ENCODE data around the gene EIF4B. TPM values are rescaled to one million over a fixed set of nuclear protein-coding genes. Genes with fewer than 3 reads are reported as not detected.

Gene EIF4B
- total RNA-seq, 2 donors from 2014 or later = 272 to 383 TPM

DNA sequence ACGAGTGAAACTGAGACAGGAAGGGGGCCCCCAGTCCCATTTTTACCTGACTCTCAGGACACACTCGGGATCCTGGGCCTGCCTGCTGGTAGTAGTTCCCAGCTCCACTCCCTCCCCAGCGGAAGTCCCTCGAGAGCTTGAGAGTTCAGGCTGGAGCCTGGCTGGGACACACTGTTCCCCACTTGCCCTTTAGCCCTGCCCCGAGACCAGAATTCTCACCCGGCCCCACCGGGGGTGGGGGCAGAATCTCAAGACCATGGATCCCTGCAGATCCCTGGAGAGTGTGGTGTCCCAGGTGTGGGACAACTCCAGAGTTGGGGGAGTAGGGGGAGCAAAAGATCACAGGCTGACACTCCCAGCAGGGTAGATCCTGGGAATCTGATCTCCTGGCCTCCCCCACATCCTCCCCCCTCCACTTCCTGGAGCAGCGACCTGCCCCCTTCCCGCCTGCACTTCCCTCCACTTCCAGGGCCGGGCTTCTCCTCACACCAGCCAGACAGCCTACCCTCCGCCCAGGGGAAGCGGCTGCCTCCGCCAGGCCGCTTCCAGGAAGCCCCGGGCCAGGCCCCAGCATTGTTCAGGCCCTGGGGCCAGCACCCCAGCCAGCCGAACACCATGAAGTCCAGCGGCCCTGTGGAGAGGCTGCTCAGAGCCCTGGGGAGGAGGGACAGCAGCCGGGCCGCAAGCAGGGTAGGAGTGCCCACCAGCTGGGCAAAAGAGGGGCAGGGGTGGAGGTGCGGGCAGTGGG, 43.5 kb downstream of the EIF4B start, which contains the start of gene TNS2:
Gene TNS2 (plus strand): TSS at position 495 of the 748 bp plus-strand sequence. CDS start 121 bp downstream, at position 616.
- H3K9me3 ChIP-seq = no peaks in the 10 kb centered on the region
- peaks cover 3 to 90% of the 10 kb centered on the region in 2 donors for H3K4me1 ChIP-seq
- H3K27me3 ChIP-seq = no peaks in the 10 kb centered on the region
- H3K4me3 ChIP-seq = peak within 1 kb of the TSS; percentile 74 to 78
- DNase-seq (ENCODE audit: low spot score) = peak; percentile 95
- TF ChIP-seq, protein P1, sequence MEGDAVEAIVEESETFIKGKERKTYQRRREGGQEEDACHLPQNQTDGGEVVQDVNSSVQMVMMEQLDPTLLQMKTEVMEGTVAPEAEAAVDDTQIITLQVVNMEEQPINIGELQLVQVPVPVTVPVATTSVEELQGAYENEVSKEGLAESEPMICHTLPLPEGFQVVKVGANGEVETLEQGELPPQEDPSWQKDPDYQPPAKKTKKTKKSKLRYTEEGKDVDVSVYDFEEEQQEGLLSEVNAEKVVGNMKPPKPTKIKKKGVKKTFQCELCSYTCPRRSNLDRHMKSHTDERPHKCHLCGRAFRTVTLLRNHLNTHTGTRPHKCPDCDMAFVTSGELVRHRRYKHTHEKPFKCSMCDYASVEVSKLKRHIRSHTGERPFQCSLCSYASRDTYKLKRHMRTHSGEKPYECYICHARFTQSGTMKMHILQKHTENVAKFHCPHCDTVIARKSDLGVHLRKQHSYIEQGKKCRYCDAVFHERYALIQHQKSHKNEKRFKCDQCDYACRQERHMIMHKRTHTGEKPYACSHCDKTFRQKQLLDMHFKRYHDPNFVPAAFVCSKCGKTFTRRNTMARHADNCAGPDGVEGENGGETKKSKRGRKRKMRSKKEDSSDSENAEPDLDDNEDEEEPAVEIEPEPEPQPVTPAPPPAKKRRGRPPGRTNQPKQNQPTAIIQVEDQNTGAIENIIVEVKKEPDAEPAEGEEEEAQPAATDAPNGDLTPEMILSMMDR (IDR thresholded peaks at IDR 0.05) = no peak
- H3K36me3 ChIP-seq = peaks cover 4% of the 10 kb centered on the region
- peak within 1 kb of the TSS; percentile 99 to 100 for H3K27ac ChIP-seq

DNA sequence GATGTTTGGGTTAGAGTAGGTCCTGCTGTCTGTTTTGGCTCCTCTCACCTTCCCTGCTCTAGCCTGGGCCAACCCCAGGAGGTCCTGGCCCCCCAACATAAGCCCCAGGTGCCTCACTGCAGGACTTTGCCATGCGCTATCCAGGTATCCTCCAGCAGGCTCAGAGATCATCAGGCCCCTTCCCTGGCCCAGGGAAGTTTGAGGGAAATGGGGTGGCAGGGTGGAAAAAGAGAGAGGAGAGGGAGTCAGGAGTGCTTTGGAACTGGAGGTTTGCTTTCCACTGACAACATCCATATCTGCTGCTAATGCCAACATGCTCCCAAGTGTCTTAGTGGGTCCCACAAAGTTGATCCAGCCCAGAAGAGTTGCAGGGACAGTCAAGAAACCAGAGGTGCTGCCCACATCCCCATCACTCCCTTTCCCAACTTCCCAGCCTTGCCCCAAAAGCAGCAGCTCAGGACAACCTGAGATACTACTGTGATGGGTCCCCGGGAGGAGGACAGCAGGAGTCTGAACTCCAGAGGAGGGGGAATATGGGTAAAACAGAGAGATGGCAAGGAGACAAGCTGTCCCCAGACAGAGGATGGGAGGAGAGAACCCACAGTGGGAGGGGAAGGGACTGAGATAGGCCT, 44.3 kb downstream of the EIF4B start:
- TF ChIP-seq, protein P1 (IDR thresholded peaks at IDR 0.05) = no peak
- Histone ChIP-seq H3K9me3 (no peaks in the 10 kb centered on the region), H3K4me3 (peak overlapping the region; percentile 74 to 78), H3K27me3 (no peaks in the 10 kb centered on the region), H3K4me1 (peaks cover 1 to 90% of the 10 kb centered on the region in 2 donors), H3K27ac (peak overlapping the region; percentile 99 to 100), H3K36me3 (peaks cover 11% of the 10 kb centered on the region)
- no peak for DNase-seq (ENCODE audit: low spot score)

DNA sequence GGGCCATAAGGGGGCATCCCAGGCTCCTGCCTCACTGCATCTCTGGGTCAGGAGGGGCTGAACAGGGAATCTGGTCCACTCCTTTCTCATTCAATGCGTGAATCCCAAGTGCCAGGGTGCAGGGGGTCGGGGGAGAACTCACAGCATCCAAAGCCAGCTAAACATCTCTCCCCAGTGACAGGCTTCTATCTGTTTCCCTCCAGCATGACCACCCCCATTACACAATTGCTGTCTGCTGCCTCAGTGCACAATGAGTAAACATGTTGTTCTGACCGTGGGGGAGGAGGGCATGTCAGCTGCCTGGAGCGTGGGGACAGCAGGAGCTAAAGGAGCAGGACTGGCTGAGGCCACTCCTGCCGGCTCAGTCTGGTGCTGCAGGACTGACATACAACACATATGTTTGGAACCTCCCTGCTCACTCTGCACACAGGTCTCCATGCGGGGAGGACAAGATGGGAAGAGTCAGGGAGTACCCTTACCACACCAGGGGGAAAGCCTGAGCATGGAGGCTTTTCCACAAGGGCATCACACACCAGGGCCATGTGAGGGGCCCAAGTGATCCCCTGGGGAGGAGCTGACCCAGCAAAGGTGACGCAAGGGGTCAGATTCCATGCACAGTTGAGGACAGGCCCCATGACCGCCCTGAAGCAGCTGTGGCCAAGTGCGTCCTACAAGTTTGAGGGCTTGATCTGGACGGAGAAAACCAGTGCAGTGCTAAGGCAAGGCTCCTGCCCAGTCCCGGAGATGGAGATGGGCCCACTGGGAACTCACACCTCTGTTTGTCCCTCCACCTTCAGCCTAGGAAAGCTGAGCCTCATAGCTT, 45.0 kb downstream of the EIF4B start:
- H3K27me3 ChIP-seq = no peaks in the 10 kb centered on the region
- H3K9me3 ChIP-seq = no peaks in the 10 kb centered on the region
- H3K4me1 ChIP-seq = peaks cover 0 to 90% of the 10 kb centered on the region in 2 donors
- peaks cover 18% of the 10 kb centered on the region for H3K36me3 ChIP-seq
- TF ChIP-seq, protein P1 (IDR thresholded peaks at IDR 0.05) = peak in 1 of 2 donors; percentile 16
- peak overlapping the region; percentile 74 to 78 for H3K4me3 ChIP-seq
- peak overlapping the region; percentile 99 to 100 for H3K27ac ChIP-seq
- DNase-seq (ENCODE audit: low spot score) = peak; percentile 94

DNA sequence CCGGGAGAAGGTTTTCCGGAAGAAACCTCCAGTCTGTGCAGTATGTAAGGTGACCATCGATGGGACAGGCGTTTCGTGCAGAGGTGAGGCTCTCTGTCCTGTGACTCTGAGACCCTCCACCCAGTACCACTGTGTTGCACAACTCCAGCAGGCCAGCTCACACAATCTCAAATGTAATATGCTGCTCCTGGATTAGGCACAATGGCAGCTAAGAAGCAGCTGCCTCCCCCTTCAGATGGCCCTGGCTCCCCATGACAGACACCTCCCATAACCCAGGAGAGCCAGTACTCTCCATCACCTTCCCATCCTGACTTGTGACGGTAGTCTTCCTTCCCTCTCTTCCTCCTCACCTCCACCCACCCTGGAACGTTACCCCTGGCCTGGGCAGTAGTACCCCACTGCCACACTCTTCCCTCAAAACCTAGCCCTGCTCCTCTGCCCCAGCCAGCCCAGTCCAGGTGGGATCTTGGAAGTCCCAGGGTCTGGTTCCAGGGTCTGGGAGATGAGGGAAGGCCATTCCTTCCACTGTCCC, 45.7 kb downstream of the EIF4B start:
- peak overlapping the region; percentile 74 to 78 for H3K4me3 ChIP-seq
- H3K4me1 ChIP-seq = peaks cover 0 to 89% of the 10 kb centered on the region in 2 donors
- no peaks in the 10 kb centered on the region for H3K9me3 ChIP-seq

More for the DNA sequence above, 45.7 kb downstream of the EIF4B start:
- Histone ChIP-seq H3K36me3 (peaks cover 25% of the 10 kb centered on the region), H3K27me3 (no peaks in the 10 kb centered on the region), H3K27ac (peak overlapping the region; percentile 99 to 100)
- DNase-seq (ENCODE audit: low spot score) = no peak
- TF ChIP-seq, protein P1 (IDR thresholded peaks at IDR 0.05) = no peak
